Trophoblast cell (in vitro differentiated cells and primary cell): Measurements from ENCODE around the gene ETS1.

Source experiments
- DNase-seq, 2 donors: peaks; one replicate each; pipeline ENCODE4 v3.0.0-alpha.2; 2016
- H2AFZ ChIP-seq: 2 replicates; pipeline ENCODE4 v1.6.1; 2013; ENCODE audit warnings: low read length, moderate library complexity, mild to moderate bottlenecking; ENCODE audit not compliant: insufficient read depth, poor library complexity
- H2AK5ac ChIP-seq: 2 replicates; pipeline ENCODE4 v1.6.1; 2013; ENCODE audit warnings: mild to moderate bottlenecking, low read length
- H2BK120ac ChIP-seq: 2 replicates; pipeline ENCODE4 v1.6.1; 2013; ENCODE audit warnings: low read length, mild to moderate bottlenecking, moderate library complexity; ENCODE audit not compliant: insufficient read depth, poor library complexity
- H2BK12ac ChIP-seq: 2 replicates; pipeline ENCODE4 v1.6.1; 2013; ENCODE audit warnings: mild to moderate bottlenecking, low read length, moderate library complexity
- H2BK5ac ChIP-seq: 2 replicates; pipeline ENCODE4 v1.6.1; 2013; ENCODE audit warnings: low read length, low read depth, moderate library complexity, mild to moderate bottlenecking; ENCODE audit not compliant: poor library complexity
- H3K14ac ChIP-seq: 2 replicates; pipeline ENCODE4 v1.6.1; 2013; ENCODE audit warnings: mild to moderate bottlenecking, low read length
- H3K18ac ChIP-seq: 2 replicates; pipeline ENCODE4 v1.6.1; 2013; ENCODE audit warnings: mild to moderate bottlenecking, low read length
- H3K23ac ChIP-seq: 2 replicates; pipeline ENCODE4 v1.6.1; 2013; ENCODE audit warnings: low read length
- H3K27ac ChIP-seq: 2 replicates; pipeline ENCODE4 v1.5.1; 2013; ENCODE audit warnings: low read depth, mild to moderate bottlenecking, inconsistent platforms, low read length, moderate library complexity
- H3K27me3 ChIP-seq: 2 replicates; pipeline ENCODE4 v1.6.1; 2013; ENCODE audit warnings: inconsistent platforms, mild to moderate bottlenecking, low read length, moderate library complexity; ENCODE audit not compliant: insufficient read depth
- H3K36me3 ChIP-seq, 2 experiments: 1 replicate in 1 of 2; 2 replicates in 1 of 2; pipeline ENCODE4 v1.6.1; 2013; ENCODE audit warnings: low read length in 2 of 2, mild to moderate bottlenecking in 2 of 2, moderate library complexity in 1 of 2; ENCODE audit not compliant: insufficient read depth in 2 of 2, control insufficient read depth in 1 of 2
- H3K4ac ChIP-seq: 2 replicates; pipeline ENCODE4 v1.6.1; 2013; ENCODE audit warnings: low read depth, mild to moderate bottlenecking, low read length, moderate library complexity
- H3K4me1 ChIP-seq, 2 experiments: 1 replicate in 1 of 2; 2 replicates in 1 of 2; pipeline ENCODE4 v1.6.1; 2013; ENCODE audit warnings: low read length in 2 of 2, mild to moderate bottlenecking in 2 of 2, moderate library complexity in 1 of 2; ENCODE audit not compliant: insufficient read depth in 2 of 2, control insufficient read depth in 1 of 2
- H3K4me2 ChIP-seq: 2 replicates; pipeline ENCODE4 v1.6.1; 2013; ENCODE audit warnings: inconsistent platforms, mild to moderate bottlenecking, low read length, moderate library complexity
- H3K4me3 ChIP-seq: 2 replicates; pipeline ENCODE4 v1.5.1; 2013; ENCODE audit warnings: mild to moderate bottlenecking, low read depth, low read length, inconsistent platforms
- H3K79me1 ChIP-seq: one replicate; pipeline ENCODE4 v1.6.1; 2013; ENCODE audit warnings: low read length
- H3K79me2 ChIP-seq: 2 replicates; pipeline ENCODE4 v1.6.1; 2013; ENCODE audit warnings: low read length, mild to moderate bottlenecking; ENCODE audit not compliant: control insufficient read depth, insufficient read depth, poor library complexity
- H3K9ac ChIP-seq: 2 replicates; pipeline ENCODE4 v1.6.1; 2013; ENCODE audit warnings: mild to moderate bottlenecking, low read length
- H3K9me3 ChIP-seq: 2 replicates; pipeline ENCODE4 v1.6.1; 2013; ENCODE audit warnings: low read depth, mild to moderate bottlenecking, control low read depth, inconsistent platforms, low read length; ENCODE audit not compliant: insufficient read depth
- H4K12ac ChIP-seq: 2 replicates; pipeline ENCODE4 v1.6.1; 2013; ENCODE audit warnings: low read depth, mild to moderate bottlenecking, low read length, moderate library complexity
- H4K8ac ChIP-seq: 2 replicates; pipeline ENCODE4 v1.6.1; 2013; ENCODE audit warnings: low read depth, mild to moderate bottlenecking, low read length, moderate library complexity
- H4K91ac ChIP-seq: one replicate; pipeline ENCODE4 v1.6.1; 2013; ENCODE audit warnings: low read depth, mild to moderate bottlenecking, low read length, moderate library complexity
- WGBS: extraction: QIAGEN DNeasy Blood & Tissue Kit; methylation state at CpG from one replicate; pipeline ENCODE4 v1.1.7; 2013; ENCODE audit warnings: missing lambda C conversion rate; ENCODE audit not compliant: insufficient read length, insufficient coverage; ENCODE audit errors: extremely low coverage; 5-methylcytosine and 5-hydroxymethylcytosine counted together

ETS1 gene

DNA sequence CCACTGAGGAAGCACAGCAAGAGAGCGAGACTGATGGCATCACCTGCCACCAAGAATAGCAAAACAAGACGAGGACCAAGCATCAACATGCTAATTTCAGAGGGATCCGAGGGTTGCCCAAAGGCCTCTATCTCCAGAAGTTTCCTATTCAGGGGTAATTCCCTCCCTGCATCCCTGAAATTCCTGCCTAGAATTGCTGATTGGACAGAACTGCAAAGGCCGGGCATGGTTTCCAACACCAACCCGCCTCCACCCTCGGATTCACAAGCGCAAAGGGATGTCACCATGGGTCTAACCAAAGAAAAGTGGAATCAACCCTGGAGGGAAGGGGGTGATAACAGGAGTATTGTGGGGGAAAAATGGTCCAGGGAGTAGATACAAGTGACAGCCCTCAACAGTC is 28.3 kb upstream of the ETS1 start:
- Histone ChIP-seq H3K9me3 (peaks cover 2% of the 10 kb centered on the region), H3K4me3 (no peak overlapping the region), H3K36me3 (no peaks in the 10 kb centered on the region), H4K12ac (no peak overlapping the region), H2AK5ac (no peak overlapping the region), H2BK12ac (no peak overlapping the region), H4K8ac (no peak overlapping the region), H3K14ac (no peak overlapping the region), H2AFZ (no peak overlapping the region), H2BK120ac (no peak overlapping the region), H2BK5ac (no peak overlapping the region), H3K79me2 (no peaks in the 10 kb centered on the region), H3K18ac (no peak overlapping the region), H3K27me3 (no peaks in the 10 kb centered on the region), H3K23ac (no peak overlapping the region), H3K4me2 (no peak overlapping the region), H3K27ac (no peak overlapping the region), H4K91ac (no peak overlapping the region), H3K4ac (no peak overlapping the region), H3K9ac (no peak overlapping the region), H3K79me1 (no peaks in the 10 kb centered on the region), H3K4me1 (peaks cover 8 to 17% of the 10 kb centered on the region in 2 experiments)
- no peak for DNase-seq
- WGBS: no CpG with 5 or more reads among the region's 7 CpGs

DNA sequence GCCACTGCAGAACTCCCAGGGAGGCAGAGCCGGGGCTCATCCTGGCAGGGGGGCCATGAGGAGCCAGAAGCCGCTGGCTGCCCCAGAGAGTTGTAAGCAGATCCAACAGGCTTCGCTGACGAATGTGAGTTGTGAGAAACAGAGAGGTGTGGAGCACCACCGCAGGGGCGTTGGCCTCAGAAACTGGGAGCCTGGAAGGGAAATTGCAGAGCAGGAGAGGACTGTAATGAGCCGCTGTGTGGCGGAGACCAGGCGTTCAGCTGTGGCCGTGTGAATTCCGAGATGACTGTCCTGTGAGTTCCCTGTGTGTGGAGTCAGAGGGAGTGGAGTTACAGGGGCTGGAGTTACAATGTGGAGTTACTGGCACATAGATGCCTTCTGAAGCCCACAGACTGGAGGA is 27.7 kb upstream of the ETS1 start:
- H3K79me2 ChIP-seq: no peaks in the 10 kb centered on the region
- H3K4me3 ChIP-seq: no peak overlapping the region
- H2AFZ ChIP-seq: no peak overlapping the region
- peaks cover 8 to 17% of the 10 kb centered on the region in 2 experiments for H3K4me1 ChIP-seq
- no peak overlapping the region for H2BK5ac ChIP-seq
- no peak overlapping the region for H3K4me2 ChIP-seq
- H2BK120ac ChIP-seq: no peak overlapping the region
- no peak overlapping the region for H4K12ac ChIP-seq
- H3K9ac ChIP-seq: no peak overlapping the region
- no peak overlapping the region for H3K27ac ChIP-seq
- H3K27me3 ChIP-seq: no peaks in the 10 kb centered on the region
- no peaks in the 10 kb centered on the region for H3K36me3 ChIP-seq
- no peak overlapping the region for H2BK12ac ChIP-seq
- H3K23ac ChIP-seq: no peak overlapping the region
- WGBS: no CpG with 5 or more reads among the region's 11 CpGs
- no peak overlapping the region for H2AK5ac ChIP-seq
- no peak for DNase-seq
- peaks cover 2% of the 10 kb centered on the region for H3K9me3 ChIP-seq
- H3K18ac ChIP-seq: no peak overlapping the region
- no peaks in the 10 kb centered on the region for H3K79me1 ChIP-seq
- H3K4ac ChIP-seq: no peak overlapping the region
- H4K91ac ChIP-seq: no peak overlapping the region
- H3K14ac ChIP-seq: no peak overlapping the region
- no peak overlapping the region for H4K8ac ChIP-seq

DNA sequence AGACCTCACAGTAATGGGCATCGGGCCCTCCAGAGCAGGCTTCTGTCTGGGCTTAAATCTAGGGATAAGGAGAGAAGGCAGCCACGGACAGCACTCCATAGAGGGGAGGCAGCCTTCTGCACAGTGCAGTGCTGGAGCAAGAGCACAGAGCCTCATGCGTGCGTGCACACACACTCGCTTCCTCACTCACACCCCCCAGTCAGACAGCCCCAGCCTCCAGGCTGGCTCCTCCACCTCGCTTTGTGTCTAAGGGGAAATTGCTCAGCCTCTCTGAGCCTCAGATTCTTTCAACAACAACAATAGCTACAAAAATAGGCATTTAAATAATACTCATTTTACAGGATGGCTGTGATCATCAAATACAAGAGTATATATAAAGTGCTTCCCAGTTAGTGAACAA is 26.7 kb upstream of the ETS1 start:
- Histone ChIP-seq H3K18ac (no peak overlapping the region), H3K27ac (no peak overlapping the region), H2BK5ac (no peak overlapping the region), H3K4me3 (no peak overlapping the region), H4K91ac (no peak overlapping the region), H2AK5ac (no peak overlapping the region), H3K9ac (no peak overlapping the region), H2AFZ (no peak overlapping the region), H3K14ac (no peak overlapping the region), H2BK12ac (no peak overlapping the region), H3K4me2 (no peak overlapping the region), H3K27me3 (no peaks in the 10 kb centered on the region), H3K4me1 (peaks cover 8 to 17% of the 10 kb centered on the region in 2 experiments), H4K12ac (no peak overlapping the region), H3K36me3 (no peaks in the 10 kb centered on the region), H3K79me1 (no peaks in the 10 kb centered on the region), H3K4ac (no peak overlapping the region), H3K23ac (no peak overlapping the region), H3K79me2 (no peaks in the 10 kb centered on the region), H4K8ac (no peak overlapping the region), H2BK120ac (no peak overlapping the region), H3K9me3 (peaks cover 2% of the 10 kb centered on the region)
- WGBS: no CpG with 5 or more reads among the region's 6 CpGs
- no peak for DNase-seq

DNA sequence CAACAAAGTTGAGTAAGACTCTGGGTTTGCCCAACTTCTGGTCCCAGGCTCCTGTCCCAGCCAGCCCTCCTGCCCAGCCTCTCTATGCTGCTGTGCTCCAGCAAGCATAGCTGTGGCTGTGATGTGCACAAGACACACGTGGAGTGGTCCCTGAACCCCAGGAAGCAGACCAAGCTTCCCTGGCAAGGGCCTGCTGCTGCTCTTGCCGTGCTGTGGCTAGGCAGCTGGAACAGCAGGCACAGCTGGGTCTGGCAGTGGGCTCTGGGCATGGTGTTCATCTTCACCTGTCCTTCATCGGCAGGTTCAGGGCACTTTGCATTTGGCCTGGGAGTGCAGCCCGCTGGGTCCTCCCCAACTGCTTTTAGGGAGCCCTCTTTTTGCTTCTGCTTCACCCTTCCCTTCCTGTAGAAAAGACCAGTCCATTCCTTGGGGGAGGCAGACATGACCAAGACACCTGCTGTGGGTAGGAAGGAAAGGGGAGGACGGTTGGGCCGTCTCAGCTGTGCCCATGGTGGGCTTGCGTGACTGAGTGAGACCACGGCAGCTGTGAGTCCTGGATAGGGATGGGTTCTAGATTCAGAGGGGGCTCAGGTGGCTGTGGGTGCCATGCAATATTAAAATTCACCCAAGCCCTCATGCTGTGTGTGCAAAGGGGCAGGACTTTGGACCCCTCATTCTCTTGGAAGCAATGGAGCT is 26.1 kb upstream of the ETS1 start:
- Histone ChIP-seq H3K14ac (no peak overlapping the region), H3K9me3 (peaks cover 2% of the 10 kb centered on the region), H4K12ac (no peak overlapping the region), H3K4me3 (no peak overlapping the region), H3K9ac (no peak overlapping the region), H2BK120ac (no peak overlapping the region), H4K91ac (no peak overlapping the region), H3K4me1 (peaks cover 8 to 17% of the 10 kb centered on the region in 2 experiments), H4K8ac (no peak overlapping the region), H3K79me1 (no peaks in the 10 kb centered on the region), H3K18ac (no peak overlapping the region), H3K27me3 (no peaks in the 10 kb centered on the region), H3K4ac (no peak overlapping the region), H2AK5ac (no peak overlapping the region), H3K27ac (no peak overlapping the region), H3K23ac (no peak overlapping the region), H2AFZ (no peak overlapping the region), H3K4me2 (no peak overlapping the region), H2BK5ac (no peak overlapping the region), H3K36me3 (no peaks in the 10 kb centered on the region), H2BK12ac (no peak overlapping the region), H3K79me2 (no peaks in the 10 kb centered on the region)
- no peak for DNase-seq
- WGBS: no CpG with 5 or more reads among the region's 8 CpGs
